Subcutaneous abdominal adipose tissue (tissue), 5 donors: ENCODE results near the gene HSPB6.
A peak's percentile ranks its signal among the peaks of the same experiment; 100 is the strongest.

ENCODE experiments used
- H3K27ac ChIP-seq: one replicate; pipeline ENCODE4 v1.7.0; 2013; ENCODE audit warnings: low read depth, mild to moderate bottlenecking, inconsistent platforms, low read length, moderate library complexity
- H3K27me3 ChIP-seq, 5 donors: one replicate each; pipeline ENCODE4 v1.7.0; 2013; ENCODE audit warnings: low read length in 5 of 5, inconsistent platforms in 1 of 5; ENCODE audit not compliant: control insufficient read depth in 5 of 5, insufficient read depth in 4 of 5
- H3K36me3 ChIP-seq, 5 donors: one replicate each; pipeline ENCODE4 v1.7.0; 2013; ENCODE audit warnings: low read length in 5 of 5; ENCODE audit not compliant: control insufficient read depth in 5 of 5, insufficient read depth in 5 of 5
- H3K4me1 ChIP-seq, 5 donors: one replicate each; pipeline ENCODE4 v1.7.0; 2013; ENCODE audit warnings: low read length in 5 of 5, mild to moderate bottlenecking in 3 of 5, moderate library complexity in 1 of 5; ENCODE audit not compliant: control insufficient read depth in 5 of 5, insufficient read depth in 5 of 5
- H3K4me3 ChIP-seq, 5 donors: one replicate each; pipeline ENCODE4 v1.7.0; 2013; ENCODE audit warnings: low read length in 5 of 5, low read depth in 1 of 5
- H3K9ac ChIP-seq, 5 donors: one replicate each; pipeline ENCODE4 v1.7.0; 2013; ENCODE audit warnings: low read length in 5 of 5, mild to moderate bottlenecking in 4 of 5, moderate library complexity in 3 of 5
- H3K9me3 ChIP-seq, 5 donors: one replicate each; pipeline ENCODE4 v1.7.0; 2013; ENCODE audit warnings: low read length in 5 of 5; ENCODE audit not compliant: control insufficient read depth in 5 of 5
- donor health status: healthy.
- donor health status: healthy.
- donor health status: healthy.
- donor health status: healthy.
- donor health status: healthy.

The HSPB6 gene

DNA sequence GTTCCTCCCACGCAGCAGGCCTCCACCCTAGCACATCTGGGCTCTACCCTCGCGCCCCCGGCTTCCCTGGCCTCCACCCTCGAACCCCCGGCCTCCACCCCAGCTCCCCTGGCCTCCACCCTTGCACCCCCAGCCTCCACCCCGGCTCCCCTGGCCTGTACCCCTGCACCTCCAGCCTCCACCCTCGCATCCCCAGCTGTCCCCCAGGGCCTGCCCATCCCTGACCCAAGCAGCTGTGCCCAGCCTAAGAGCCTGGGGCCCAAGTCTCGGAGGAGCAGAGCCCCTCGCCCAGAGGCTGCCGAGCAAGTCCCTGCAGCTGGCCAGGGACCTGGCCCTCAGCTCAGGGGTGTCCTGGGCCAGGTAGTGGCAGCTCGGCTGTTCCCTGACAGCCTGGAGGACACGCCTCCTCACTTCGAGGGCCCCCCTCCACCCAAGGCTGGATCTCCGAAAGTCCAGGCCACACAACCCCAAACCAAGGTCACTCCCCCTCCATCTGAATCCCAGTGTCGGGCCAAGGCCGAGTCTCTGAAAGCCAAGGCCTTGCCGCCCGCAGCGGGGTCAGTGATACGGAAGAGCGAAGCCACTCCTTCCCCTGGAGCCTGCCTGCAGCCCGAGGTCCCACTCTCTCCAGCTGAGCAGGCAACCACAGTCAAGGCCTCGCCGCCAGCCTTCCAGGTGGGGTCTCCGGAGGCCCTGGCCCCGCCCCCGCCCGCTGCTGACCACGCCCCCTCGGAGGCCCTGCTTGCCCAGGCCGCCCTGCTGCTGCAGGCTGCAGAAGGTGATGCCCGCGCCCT lies 10.7 kb upstream of the HSPB6 start:
- no peaks in the 10 kb centered on the region for H3K9me3 ChIP-seq

DNA sequence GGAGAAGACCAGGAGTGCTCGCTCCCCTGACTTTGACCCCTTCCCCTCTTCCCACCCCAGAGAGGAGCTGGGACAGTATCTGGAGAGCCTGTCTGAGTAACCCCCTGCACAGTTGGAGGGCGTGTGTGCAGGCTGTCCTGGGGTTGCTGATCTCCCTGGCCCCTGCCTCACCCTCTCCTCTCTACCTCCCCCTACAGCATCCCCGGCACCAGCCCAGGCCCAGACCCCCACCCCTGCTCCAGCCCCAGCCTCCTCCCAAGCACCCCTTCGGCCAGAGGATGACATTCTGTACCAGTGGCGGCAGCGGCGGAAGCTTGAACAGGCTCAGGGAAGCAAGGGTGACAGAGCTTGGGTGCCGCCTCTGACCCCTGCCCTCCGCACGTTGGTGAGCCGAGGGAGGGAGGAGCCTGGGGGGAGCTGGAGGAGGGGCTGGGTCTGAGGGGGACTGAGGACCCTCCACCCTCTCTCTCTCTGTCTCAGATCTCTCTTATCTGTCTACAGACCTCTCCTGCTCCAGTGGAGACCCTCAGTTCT lies 9.8 kb upstream of the HSPB6 start:
- H3K36me3 ChIP-seq, result peaks cover 0 to 43% (median 23%) of the 10 kb centered on the region in 5 donors
- H3K27ac ChIP-seq, result no peak overlapping the region
- no peaks in the 10 kb centered on the region for H3K27me3 ChIP-seq
- H3K9me3 ChIP-seq, result no peaks in the 10 kb centered on the region
- H3K4me1 ChIP-seq, result no peaks in the 10 kb centered on the region
- no peak overlapping the region for H3K9ac ChIP-seq
- H3K4me3 ChIP-seq, result no peak overlapping the region

More for the DNA sequence above, 10.7 kb upstream of the HSPB6 start:
- Histone ChIP-seq H3K27me3 (no peaks in the 10 kb centered on the region), H3K4me1 (no peaks in the 10 kb centered on the region), H3K36me3 (peaks cover 0 to 35% (median 17%) of the 10 kb centered on the region in 5 donors), H3K4me3 (no peak overlapping the region), H3K9ac (no peak overlapping the region), H3K27ac (no peak overlapping the region)

DNA sequence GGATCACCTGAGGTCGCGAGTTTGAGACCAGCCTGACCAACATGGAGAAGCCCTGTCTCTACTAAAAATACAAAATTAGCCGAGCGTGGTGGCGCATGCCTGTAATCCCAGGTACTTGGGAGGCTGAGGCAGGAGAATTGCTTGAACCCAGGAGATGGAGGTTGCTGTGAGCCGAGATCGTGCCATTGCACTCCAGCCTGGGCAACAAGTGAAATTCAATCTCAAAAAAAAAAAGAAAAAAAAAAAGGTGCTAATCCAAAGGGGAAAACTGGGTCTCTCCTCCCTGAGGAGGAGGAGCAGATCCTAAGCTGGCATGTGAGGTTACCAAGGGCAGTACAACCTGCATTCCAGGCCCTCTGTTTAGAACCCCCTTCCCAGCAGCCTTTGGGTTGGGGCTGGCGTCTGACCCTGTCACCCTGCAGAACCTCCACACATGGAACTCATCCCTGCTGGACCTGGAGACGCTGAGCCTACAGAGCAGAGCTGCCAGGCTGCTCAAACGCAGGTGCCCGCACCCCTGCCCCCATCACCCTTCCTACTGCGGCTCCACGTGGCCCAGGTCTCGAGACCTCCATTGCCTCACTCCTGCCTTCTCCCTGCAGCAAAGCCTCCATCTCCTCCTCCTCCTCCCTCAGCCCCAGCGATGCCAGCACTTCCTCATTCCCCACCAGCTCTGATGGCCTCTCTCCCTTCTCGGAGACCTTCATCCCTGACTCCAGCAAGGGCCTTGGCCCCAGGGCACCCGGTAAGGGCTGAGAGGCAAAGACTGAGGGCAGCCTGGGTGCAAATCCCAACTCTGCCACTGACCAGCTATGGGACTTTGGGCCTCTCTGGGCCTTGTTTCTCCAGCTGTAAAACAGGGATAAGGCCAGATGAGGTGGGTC lies 7.8 kb upstream of the HSPB6 start:
- no peak overlapping the region for H3K27ac ChIP-seq
- H3K36me3 ChIP-seq, result peaks cover 0 to 49% (median 24%) of the 10 kb centered on the region in 5 donors
- no peak overlapping the region for H3K4me3 ChIP-seq
- no peaks in the 10 kb centered on the region for H3K27me3 ChIP-seq
- H3K9me3 ChIP-seq, result peaks cover 0 to 2% (median 0%) of the 10 kb centered on the region in 5 donors
- no peak overlapping the region for H3K9ac ChIP-seq
- peaks cover 0 to 2% (median 0%) of the 10 kb centered on the region in 5 donors for H3K4me1 ChIP-seq

GRCh38 chr19:35760711-35761349 lies 4.0 kb upstream of the HSPB6 start:
- peaks cover 0 to 32% (median 24%) of the 10 kb centered on the region in 5 donors for H3K4me1 ChIP-seq
- peaks cover 0 to 2% (median 0%) of the 10 kb centered on the region in 5 donors for H3K9me3 ChIP-seq
- H3K36me3 ChIP-seq, result peaks cover 0 to 33% (median 19%) of the 10 kb centered on the region in 5 donors
- no peak overlapping the region for H3K9ac ChIP-seq
- H3K27ac ChIP-seq, result no peak overlapping the region
- no peak overlapping the region for H3K4me3 ChIP-seq
- H3K27me3 ChIP-seq, result no peaks in the 10 kb centered on the region

DNA sequence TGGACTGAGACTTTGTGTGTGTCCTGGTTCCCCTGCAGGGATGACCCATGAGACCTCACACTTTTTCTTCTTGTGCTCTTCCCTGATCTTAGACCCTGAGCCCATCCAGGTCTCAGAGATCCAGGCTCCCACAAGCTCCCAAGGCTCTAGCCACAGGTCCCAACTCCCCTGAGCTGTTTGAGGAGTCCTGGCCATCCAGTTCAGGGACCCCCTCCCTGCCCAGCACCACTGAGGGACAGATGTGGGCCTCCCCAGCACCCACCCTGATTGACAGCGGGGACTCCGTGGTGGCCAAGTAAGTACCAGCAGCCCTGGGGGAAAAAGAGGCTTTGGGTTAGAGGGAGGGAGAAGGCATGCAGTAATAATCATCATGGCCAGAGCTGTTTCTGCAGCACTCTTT lies 2.9 kb upstream of the HSPB6 start:
- no peak overlapping the region for H3K9ac ChIP-seq
- no peaks in the 10 kb centered on the region for H3K27me3 ChIP-seq
- peaks cover 0 to 2% (median 0%) of the 10 kb centered on the region in 5 donors for H3K9me3 ChIP-seq
- no peak overlapping the region for H3K27ac ChIP-seq
- peaks cover 0 to 22% (median 15%) of the 10 kb centered on the region in 5 donors for H3K36me3 ChIP-seq
- peaks cover 0 to 43% (median 34%) of the 10 kb centered on the region in 5 donors for H3K4me1 ChIP-seq
- H3K4me3 ChIP-seq, result no peak overlapping the region

GRCh38 chr19:35757749-35758608 lies 1.1 kb upstream of the HSPB6 start, which contains the start of gene PROSER3:
TSS of gene PROSER3 (plus strand) at chr19:35758176. CDS start at chr19:35758216, 40 bp downstream.
- H3K4me3 ChIP-seq, result peak within 1 kb of the TSS; percentile 98 to 99 (median 99)
- H3K36me3 ChIP-seq, result peaks cover 0 to 32% (median 21%) of the 10 kb centered on the region in 5 donors
- peak within 1 kb of the TSS; percentile 73 to 92 (median 90) for H3K9ac ChIP-seq
- H3K4me1 ChIP-seq, result peaks cover 0 to 52% (median 45%) of the 10 kb centered on the region in 5 donors
- H3K9me3 ChIP-seq, result peaks cover 0 to 2% (median 0%) of the 10 kb centered on the region in 5 donors
- peak within 1 kb of the TSS; percentile 96 for H3K27ac ChIP-seq
- H3K27me3 ChIP-seq, result no peaks in the 10 kb centered on the region

- Histone ChIP-seq H3K27ac (peak overlapping the region; percentile 96), H3K27me3 (no peaks in the 10 kb centered on the region), H3K4me3 (peak overlapping the region; percentile 40 to 99 (median 98)), H3K9ac (peak overlapping the region; percentile 26 to 92 (median 71)), H3K4me1 (peaks cover 0 to 54% (median 45%) of the 10 kb centered on the region in 5 donors), H3K36me3 (peaks cover 0 to 36% (median 28%) of the 10 kb centered on the region in 5 donors), H3K9me3 (peaks cover 0 to 2% (median 0%) of the 10 kb centered on the region in 5 donors)
Observed at GRCh38 chr19:35757231-35757748, 461 bp upstream of the HSPB6 start.

DNA sequence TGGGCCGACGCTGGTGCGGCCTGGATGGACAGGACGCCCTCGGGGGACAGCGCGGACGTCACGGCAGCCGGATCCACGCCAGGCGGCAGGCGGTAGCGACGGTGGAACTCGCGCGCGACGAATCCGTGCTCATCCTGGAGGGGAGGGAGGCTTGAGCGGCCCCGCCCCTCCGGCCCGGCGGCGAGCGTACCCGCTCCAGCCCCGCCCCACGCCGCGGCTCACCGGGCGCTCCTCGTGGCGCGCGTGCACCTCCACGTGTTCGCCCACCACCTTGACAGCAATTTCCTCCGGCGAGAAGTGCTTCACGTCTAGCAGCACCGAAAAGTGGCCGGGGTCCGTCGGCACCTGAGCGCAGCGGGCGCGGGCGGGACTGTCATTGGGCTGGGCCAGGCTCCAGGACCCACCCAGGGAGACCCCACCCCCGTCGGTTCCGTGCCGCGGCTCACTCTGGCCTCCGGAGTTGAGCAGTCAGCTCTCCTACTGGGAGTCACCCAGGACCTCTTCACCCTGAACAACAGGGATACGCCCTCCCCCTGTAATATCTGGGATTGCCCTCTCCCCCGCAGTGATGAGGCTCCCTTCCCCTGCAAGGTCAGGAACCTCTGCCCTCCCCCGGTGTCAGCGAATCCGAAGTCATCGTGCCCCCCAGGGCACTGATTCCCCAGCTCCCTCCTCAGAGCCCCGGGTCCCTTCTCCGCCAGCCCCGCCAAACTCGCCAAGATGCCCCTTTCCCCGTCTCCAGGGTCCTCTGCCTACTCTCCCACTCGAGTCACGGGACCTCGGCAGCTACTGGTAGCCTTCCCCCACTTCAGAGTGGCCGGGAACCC lies 1.1 kb downstream of the HSPB6 start:
- Histone ChIP-seq H3K4me1 (peaks cover 0 to 59% (median 45%) of the 10 kb centered on the region in 5 donors), H3K9ac (peak overlapping the region; percentile 35 to 92 (median 71)), H3K4me3 (peak overlapping the region; percentile 71 to 99 (median 98)), H3K9me3 (peaks cover 0 to under 1% (median 0%) of the 10 kb centered on the region in 5 donors), H3K27ac (peak overlapping the region; percentile 96), H3K36me3 (peaks cover 0 to 30% (median 26%) of the 10 kb centered on the region in 5 donors), H3K27me3 (no peaks in the 10 kb centered on the region)
